Renal pelvis (tissue), 4 donors: Measurements from ENCODE around the gene HEPACAM. TPM values are rescaled to one million over a fixed set of nuclear protein-coding genes. Genes with fewer than 3 reads are reported as not detected.

Experiments
- DNase-seq: peaks from one replicate; pipeline ENCODE4 v3.0.0-alpha.2; 2013
- polyA plus RNA-seq, 3 donors: library from polyadenylated mRNA; unstranded; fragments of 120-200 nt; gene quantifications; one replicate each; pipeline ENCODE4 v1.2.1, GENCODE V29; 2013; ENCODE audit not compliant: insufficient read length in 3 of 3

Gene HEPACAM
- polyA plus RNA-seq, 3 donors: 2.3 to 3.8 (median 3.4) TPM

- no peak for DNase-seq
Observed at GRCh38 chr11:124900464-124900863, 35.4 kb downstream of the HEPACAM start.

- DNase-seq: no peak
Observed at GRCh38 chr11:124899383-124900145, 36.3 kb downstream of the HEPACAM start.

GRCh38 chr11:124898711-124899110 is 37.1 kb downstream of the HEPACAM start:
- DNase-seq: no peak

DNA sequence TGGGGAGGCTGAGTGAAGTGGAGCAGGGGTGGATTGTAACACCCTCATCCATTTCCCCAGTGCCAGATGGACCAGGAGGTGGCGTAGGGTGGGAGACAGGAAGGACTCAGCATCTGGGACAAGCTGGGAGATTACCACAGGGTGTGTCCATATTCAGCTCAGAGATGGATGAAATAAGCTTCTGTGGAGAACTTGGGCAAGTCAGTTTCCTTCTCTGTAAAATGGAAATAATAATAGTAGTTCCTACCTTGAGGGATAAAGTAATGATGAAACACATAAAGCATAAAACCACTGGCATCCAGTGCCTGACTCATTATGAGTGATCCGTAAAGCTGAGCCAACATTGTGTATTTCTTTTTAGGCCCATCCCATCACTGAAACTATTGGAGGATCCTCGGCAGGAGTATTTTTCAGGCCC is 37.6 kb downstream of the HEPACAM start:
- no peak for DNase-seq

DNA sequence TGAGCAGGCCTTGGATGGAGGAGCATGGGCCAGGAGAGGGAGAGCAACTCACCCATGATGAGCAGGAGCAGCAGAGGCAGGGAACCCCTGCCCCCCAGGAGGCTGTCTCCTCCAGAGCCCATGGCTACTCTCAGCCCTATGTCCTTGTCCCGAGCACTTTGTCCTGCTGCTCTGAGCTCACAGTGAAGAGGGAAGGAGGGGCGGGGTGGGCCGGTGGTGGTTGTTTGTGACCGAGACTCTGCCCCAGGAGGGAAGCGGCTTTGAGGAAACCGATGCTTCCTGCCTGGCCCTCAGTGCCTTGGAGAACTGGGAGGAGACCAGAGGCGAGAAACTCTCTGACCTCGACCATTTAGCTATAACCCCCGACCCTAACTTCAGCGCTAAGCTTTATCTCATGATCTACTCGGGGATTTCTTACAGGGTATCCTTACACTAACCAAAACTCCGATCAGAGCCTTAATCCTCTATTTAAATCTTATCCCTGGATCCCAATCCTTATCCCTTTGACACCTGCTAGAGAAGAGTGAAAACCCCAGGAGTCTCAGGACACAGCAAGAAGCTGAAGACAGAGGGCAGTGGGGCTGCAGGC is 38.1 kb downstream of the HEPACAM start, which contains the start of gene ROBO4:
ROBO4 (minus strand) TSS at position 192 of the 589 bp plus-strand sequence; CDS start at position 122, 70 bp downstream.
- no peak for DNase-seq

- DNase-seq: no peak
Observed at GRCh38 chr11:124896821-124897391, 38.9 kb downstream of the HEPACAM start.

GRCh38 chr11:124896071-124896750 is 39.6 kb downstream of the HEPACAM start:
- DNase-seq: no peak

DNA sequence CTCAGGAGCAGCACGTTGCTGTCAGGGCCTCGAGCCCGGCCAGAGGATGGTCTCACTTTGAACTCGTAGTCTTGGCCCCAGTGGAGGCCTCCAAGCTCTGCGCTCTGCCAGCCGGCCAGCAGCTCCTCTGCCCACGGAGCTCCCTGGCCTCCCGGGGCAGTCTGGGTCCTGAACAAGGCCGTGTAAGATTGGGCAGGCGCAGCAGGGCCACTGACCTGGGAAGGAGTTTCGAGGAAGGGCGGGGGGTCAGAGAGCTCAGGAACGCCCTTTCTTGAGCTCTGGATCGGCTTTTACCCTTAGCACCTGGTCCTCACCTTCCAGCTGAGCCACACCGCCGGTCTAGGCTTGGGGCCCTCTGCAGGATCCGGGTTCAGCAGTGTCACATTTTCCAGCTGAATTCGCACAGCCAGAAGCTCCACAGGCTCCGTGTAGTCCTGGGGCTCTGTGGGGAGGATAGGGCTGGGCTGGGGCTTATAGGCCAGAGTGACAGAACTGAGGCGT is 40.3 kb downstream of the HEPACAM start:
- no peak for DNase-seq

DNA sequence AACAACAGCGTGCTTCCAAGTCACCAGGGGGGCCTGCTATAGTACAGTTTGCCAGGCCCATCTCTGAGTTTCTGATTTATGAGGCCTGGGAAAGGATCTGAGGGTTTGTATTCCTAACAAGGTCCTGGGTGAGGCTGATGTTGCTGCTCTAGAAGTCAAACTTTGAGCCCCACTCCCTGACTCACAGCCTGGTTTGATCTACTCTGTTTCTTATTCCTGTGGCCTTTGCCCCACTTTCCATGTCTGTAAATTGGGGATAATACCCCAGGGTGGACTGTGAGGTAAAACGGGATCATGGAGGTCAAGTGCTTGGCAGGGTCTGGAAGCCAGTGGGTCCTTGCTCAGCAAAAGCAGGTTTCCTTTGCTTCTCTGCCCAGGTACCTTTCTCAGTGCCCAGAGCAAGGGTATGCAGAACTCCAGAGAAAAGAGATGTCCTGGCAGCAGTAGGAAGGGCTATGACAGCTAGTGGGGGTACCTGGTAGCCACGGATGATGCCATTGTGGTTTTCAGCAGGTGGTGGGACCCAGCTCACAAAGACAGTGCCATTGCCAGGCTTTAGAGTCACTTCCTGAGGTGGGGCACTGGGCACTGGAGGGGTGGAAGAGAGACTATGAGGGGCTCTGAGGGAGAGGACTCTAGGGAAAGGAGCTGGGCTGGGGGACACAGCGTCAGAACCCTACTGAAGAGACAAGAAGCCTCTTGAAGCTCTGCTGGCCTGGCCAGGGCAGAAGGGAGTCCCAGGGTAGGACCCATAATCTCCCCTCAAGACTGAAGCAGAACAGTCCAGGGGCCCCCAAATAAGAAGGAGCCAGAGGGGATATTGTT is 41.0 kb downstream of the HEPACAM start:
- no peak for DNase-seq

GRCh38 chr11:124893781-124894401 is 42.0 kb downstream of the HEPACAM start:
- no peak for DNase-seq

DNA sequence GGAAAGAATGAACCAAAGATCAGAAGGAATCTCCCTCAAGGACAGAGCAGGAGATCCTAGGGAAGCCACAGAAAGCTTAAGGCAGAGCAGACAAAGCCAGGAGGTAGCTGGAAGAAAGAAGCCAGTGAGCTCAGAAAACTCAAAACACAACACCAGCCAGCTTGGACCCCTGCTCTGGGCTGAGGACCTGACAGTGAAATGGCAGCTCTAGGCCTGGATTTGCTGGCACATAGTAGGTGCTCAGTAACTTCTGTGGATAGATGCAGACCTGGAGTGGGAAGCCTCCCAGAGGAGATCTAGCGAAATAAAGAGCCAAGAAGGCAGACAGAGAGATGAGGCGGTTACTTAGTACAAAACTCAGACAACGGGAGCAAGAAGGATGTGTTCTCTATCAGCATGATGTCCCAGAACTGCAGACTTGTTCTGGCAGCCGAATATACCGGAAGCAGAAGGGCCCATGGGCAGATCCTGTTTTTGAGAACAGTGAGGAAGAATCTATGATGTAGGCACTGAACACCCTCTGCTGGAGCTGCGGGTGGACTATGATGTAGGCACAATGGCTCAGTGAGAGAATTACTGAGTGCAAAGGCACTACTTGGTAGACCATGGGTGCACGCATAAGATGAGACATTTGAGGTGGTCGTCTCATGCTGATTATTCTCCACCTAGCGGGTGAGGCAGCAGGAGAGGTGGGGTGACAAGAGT is 42.9 kb downstream of the HEPACAM start:
- no peak for DNase-seq

- no peak for DNase-seq
Observed at GRCh38 chr11:124892146-124892545, 43.7 kb downstream of the HEPACAM start.

DNA sequence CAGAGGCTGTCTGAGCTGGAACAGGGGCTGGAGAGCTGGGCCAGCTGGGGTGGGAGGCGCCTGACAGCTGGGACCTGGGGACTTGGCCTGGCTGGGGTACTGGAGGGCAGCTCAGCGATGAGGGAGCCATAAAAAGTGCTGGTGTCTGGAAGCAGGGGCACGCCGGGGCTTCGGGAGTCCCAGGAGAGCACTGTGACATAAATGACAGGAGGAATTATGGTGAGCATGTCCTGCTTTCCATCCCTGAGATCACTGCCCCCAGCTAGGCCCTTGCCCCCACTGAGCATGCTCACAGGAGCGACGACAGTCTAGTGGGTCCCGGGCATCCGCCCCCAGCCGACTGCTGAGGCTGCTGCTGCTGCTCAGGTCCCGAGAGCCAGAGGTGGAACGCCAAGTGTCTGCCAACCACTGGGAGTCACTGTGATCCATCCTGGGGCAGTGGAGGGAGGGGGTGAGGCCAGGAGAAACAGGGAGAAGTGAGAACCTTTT is 44.4 kb downstream of the HEPACAM start:
- DNase-seq: no peak

GRCh38 chr11:124890683-124891372 is 45.0 kb downstream of the HEPACAM start:
- DNase-seq: no peak

GRCh38 chr11:124890151-124890550 is 45.7 kb downstream of the HEPACAM start:
- DNase-seq: no peak

DNA sequence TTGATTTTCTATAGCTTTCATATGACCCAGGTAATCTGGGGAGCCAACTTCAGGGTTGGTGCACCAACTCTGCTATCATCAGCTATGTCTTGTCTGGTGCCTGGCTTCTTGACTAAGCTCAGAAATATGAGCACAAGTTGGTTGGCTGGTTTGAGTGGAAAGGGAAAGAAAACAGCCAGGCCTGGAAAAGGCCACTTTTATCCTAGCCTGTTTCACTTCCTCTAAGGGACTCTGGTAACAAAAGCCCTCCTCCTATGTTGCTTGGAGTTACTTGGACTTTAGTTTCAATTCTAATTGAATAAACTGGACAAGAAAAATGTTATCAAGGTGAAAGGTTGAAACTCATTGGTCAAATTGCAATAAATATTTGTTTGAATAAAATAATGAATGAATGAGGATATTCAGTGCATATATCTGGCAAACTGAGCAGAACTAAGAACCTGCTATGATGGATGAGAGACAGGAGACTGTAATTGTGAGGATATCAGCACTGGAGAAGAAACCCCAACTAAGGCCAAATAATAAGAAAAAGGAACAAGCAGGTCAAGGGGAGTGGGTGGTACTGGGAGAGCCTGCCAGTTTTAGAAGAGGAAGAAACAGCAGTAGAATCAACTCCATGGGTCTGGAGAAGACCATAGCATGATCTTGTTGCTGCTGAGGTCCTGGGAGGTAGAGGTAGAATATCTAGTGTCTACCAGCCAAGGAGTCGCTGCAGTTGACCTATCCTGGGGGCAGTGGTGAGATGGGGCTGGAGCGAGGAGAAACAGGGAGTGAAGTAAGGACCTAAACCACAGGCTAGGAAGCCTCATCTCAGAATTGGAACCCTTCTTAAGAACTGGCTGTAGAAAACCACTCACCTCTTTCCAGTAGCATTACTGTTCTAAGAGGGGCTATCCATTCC is 46.4 kb downstream of the HEPACAM start:
- no peak for DNase-seq

GRCh38 chr11:124887667-124888013 is 48.2 kb downstream of the HEPACAM start:
- DNase-seq: no peak

DNA sequence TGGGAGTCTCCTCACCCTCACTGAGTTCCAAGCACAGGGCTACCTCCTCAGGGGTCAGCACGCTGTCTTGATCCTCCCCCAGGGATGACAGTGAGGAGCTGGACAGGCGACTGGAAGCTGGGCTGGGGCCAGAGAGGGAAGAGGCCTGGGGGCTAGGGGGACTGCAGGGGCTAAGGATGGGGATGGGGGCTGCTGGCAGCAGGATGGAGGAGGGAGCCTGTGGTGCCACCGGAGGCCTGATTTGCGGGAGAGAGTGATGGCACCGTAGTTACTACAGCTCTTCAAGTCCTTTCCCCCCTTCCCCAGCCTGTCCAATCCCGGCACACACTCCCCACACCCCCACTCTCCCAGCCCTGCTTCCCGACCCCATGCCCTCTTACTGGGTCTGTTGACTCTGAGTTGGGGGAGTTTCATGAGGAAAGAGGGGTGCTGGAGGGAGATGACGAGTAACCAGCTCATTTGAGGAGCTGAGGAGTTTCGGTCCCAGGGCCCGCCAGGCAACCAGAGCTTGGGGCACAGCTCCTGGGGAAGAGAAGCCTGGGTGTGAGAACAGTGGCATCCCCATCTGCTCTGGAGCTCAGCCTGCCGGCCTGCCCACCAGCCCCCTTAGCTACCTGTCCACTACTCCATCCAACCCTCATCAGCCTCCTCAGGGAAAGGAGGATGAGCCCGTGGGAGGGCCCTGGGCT is 48.7 kb downstream of the HEPACAM start:
- DNase-seq: no peak
